Hepatocyte (in vitro differentiated cells): ENCODE measurements around the gene GATC. TPM values are rescaled to one million over a fixed set of nuclear protein-coding genes. Genes with fewer than 3 reads are reported as not detected.

Source experiments
- DNase-seq: peaks from one replicate; pipeline ENCODE4 v3.0.0-alpha.2; 2016; ENCODE audit warnings: low spot score
- H2AFZ ChIP-seq: fragments of 200-600 bp; sonication (generic); 2 replicates; pipeline ENCODE4 v1.6.0; 2016; ENCODE audit warnings: antibody characterized with exemption, mild to moderate bottlenecking
- H3K27ac ChIP-seq: fragments of 200-600 bp; sonication (generic); 2 replicates; pipeline ENCODE4 v1.5.1; 2016; ENCODE audit warnings: mild to moderate bottlenecking
- H3K27me3 ChIP-seq: fragments of 200-600 bp; sonication (generic); 2 replicates; pipeline ENCODE4 v1.6.1; 2016
- H3K36me3 ChIP-seq: fragments of 200-600 bp; sonication (generic); replicated peaks from 2 replicates; pipeline ENCODE4 v1.5.1; 2016; ENCODE audit warnings: low read depth; ENCODE audit not compliant: insufficient read depth
- H3K4me1 ChIP-seq: fragments of 200-600 bp; sonication (generic); 2 replicates; pipeline ENCODE4 v1.5.1; 2016; ENCODE audit warnings: mild to moderate bottlenecking, moderate library complexity; ENCODE audit not compliant: insufficient read depth
- H3K4me2 ChIP-seq: fragments of 200-600 bp; sonication (generic); 2 replicates; pipeline ENCODE4 v1.6.0; 2016
- H3K4me3 ChIP-seq: fragments of 200-600 bp; sonication (generic); 2 replicates; pipeline ENCODE4 v1.5.1; 2016; ENCODE audit warnings: mild to moderate bottlenecking
- H3K79me2 ChIP-seq: fragments of 200-600 bp; sonication (generic); 2 replicates; pipeline ENCODE4 v1.6.0; 2017; ENCODE audit warnings: mild to moderate bottlenecking
- H3K9me2 ChIP-seq: fragments of 200-600 bp; sonication (generic); replicated peaks from 2 replicates; pipeline ENCODE4 v1.6.0; 2017; ENCODE audit warnings: mild to moderate bottlenecking; ENCODE audit not compliant: insufficient read depth
- H3K9me3 ChIP-seq: fragments of 200-600 bp; sonication (generic); 2 replicates; pipeline ENCODE4 v1.5.1; 2016; ENCODE audit warnings: low read depth, mild to moderate bottlenecking
- H4K20me1 ChIP-seq: fragments of 200-600 bp; sonication (generic); 2 replicates; pipeline ENCODE4 v1.6.0; 2016; ENCODE audit warnings: mild to moderate bottlenecking; ENCODE audit not compliant: insufficient read depth, poor library complexity, severe bottlenecking
- CTCF ChIP-seq: fragments of 200-600 bp; sonication (generic); IDR thresholded peaks from 2 replicates; pipeline ENCODE4 v1.5.1; 2016; ENCODE audit warnings: antibody characterized with exemption, mild to moderate bottlenecking; ENCODE audit not compliant: poor library complexity
- EZH2 ChIP-seq: fragments of 200-600 bp; sonication (generic); IDR thresholded peaks from 2 replicates; pipeline ENCODE4 v1.6.1; 2016; ENCODE audit warnings: antibody characterized with exemption, mild to moderate bottlenecking, borderline replicate concordance
- EZH2phosphoT487 ChIP-seq: fragments of 200-600 bp; sonication (generic); IDR thresholded peaks from one replicate; pipeline ENCODE4 v1.6.1; 2018; ENCODE audit warnings: antibody characterized with exemption, mild to moderate bottlenecking, low read depth, moderate library complexity; ENCODE audit not compliant: unreplicated experiment, severe bottlenecking
- WGBS: methylation state at CpG from one replicate; pipeline ENCODE4 v1.1.6; 2016; ENCODE audit warnings: low lambda C conversion rate; ENCODE audit errors: missing lambda C conversion rate; 5-methylcytosine and 5-hydroxymethylcytosine counted together
- polyA plus RNA-seq: library from polyadenylated mRNA; unstranded; fragments of >200 nt; fragmentation: Nextera tagmentation; extraction: Ambion mirVana; gene quantifications from 2 replicates; pipeline ENCODE4 v1.2.1, GENCODE V29; 2016
- total RNA-seq: library from RNA; depleted of rRNA; stranded (reverse); fragments of >200 nt; gene quantifications from 2 replicates; pipeline ENCODE4 v1.2.3, GENCODE V29; 2014

Gene GATC
- total and polyA plus RNA-seq, 2 experiments from 2014 or later, result 19.0 to 35.0 TPM

- peaks cover 7% of the 10 kb centered on the region for H3K36me3 ChIP-seq
- H3K9me3 ChIP-seq, result no peaks in the 10 kb centered on the region
- WGBS, result 96% methylated on average over 3 of the region's 3 CpGs
Measured at GRCh38 chr12:120460157-120460556, 13.9 kb downstream of the GATC start.

GRCh38 chr12:120462099-120462640, 15.9 kb downstream of the GATC start:
- WGBS, result 88% methylated on average over 3 of the region's 3 CpGs
- no peak overlapping the region for H2AFZ ChIP-seq
- no peak overlapping the region for H3K4me2 ChIP-seq
- no peaks in the 10 kb centered on the region for H3K9me3 ChIP-seq
- H3K79me2 ChIP-seq, result peaks cover 50% of the 10 kb centered on the region
- no peak for DNase-seq
- H4K20me1 ChIP-seq, result peaks cover 34% of the 10 kb centered on the region
- no peaks in the 10 kb centered on the region for H3K9me2 ChIP-seq
- H3K27me3 ChIP-seq, result no peaks in the 10 kb centered on the region
- H3K36me3 ChIP-seq, result peaks cover 7% of the 10 kb centered on the region
- no peak overlapping the region for H3K27ac ChIP-seq
- no peak for TF ChIP-seq EZH2
- no peak for TF ChIP-seq EZH2phosphoT487
- no peak for TF ChIP-seq CTCF
- H3K4me1 ChIP-seq, result peaks cover 3% of the 10 kb centered on the region
- no peak overlapping the region for H3K4me3 ChIP-seq

More at GRCh38 chr12:120460157-120460556, 13.9 kb downstream of the GATC start:
- H3K9me2 ChIP-seq, result no peaks in the 10 kb centered on the region
- H3K27ac ChIP-seq, result no peak overlapping the region
- no peak for DNase-seq
- no peaks in the 10 kb centered on the region for H3K27me3 ChIP-seq
- peaks cover 16% of the 10 kb centered on the region for H4K20me1 ChIP-seq
- no peak overlapping the region for H3K4me3 ChIP-seq
- no peak overlapping the region for H2AFZ ChIP-seq
- H3K79me2 ChIP-seq, result peaks cover 30% of the 10 kb centered on the region
- H3K4me2 ChIP-seq, result no peak overlapping the region
- H3K4me1 ChIP-seq, result no peaks in the 10 kb centered on the region
- no peak for TF ChIP-seq CTCF
- no peak for TF ChIP-seq EZH2phosphoT487
- no peak for TF ChIP-seq EZH2

GRCh38 chr12:120463712-120464111, 17.5 kb downstream of the GATC start:
- WGBS, result 93% methylated on average over 5 of the region's 5 CpGs

More at GRCh38 chr12:120463712-120464111, 17.5 kb downstream of the GATC start:
- TF ChIP-seq EZH2phosphoT487, result no peak
- TF ChIP-seq CTCF, result no peak
- TF ChIP-seq EZH2, result no peak
- Histone ChIP-seq H3K4me1 (peaks cover 6% of the 10 kb centered on the region), H3K9me2 (no peaks in the 10 kb centered on the region), H3K4me2 (no peak overlapping the region), H2AFZ (no peak overlapping the region), H3K27me3 (no peaks in the 10 kb centered on the region), H4K20me1 (peaks cover 50% of the 10 kb centered on the region), H3K4me3 (no peak overlapping the region), H3K27ac (no peak overlapping the region), H3K36me3 (peaks cover 7% of the 10 kb centered on the region), H3K79me2 (peaks cover 66% of the 10 kb centered on the region), H3K9me3 (no peaks in the 10 kb centered on the region)
- DNase-seq, result no peak
